Osteoblast (primary cell): ENCODE data around the gene TAF11L3. TPM values are rescaled to one million over a fixed set of nuclear protein-coding genes. Genes with fewer than 3 reads are reported as not detected.
"Not testable (repeated sequence)": the region's sequence is repeated elsewhere in the genome, so short reads cannot be mapped to it uniquely, and the experiment has no call there.

Experiments
- DNase-seq: peaks from one replicate; pipeline ENCODE4 v3.0.0; 2011; ENCODE audit warnings: low spot score, mixed read lengths; ENCODE audit not compliant: insufficient read length; ENCODE audit errors: missing footprints
- H2AFZ ChIP-seq: 2 replicates; pipeline ENCODE4 v1.6.0; 2011; ENCODE audit warnings: mild to moderate bottlenecking, low read length
- H3K27ac ChIP-seq: 2 replicates; pipeline ENCODE4 v1.5.1; 2011; ENCODE audit warnings: mild to moderate bottlenecking, low read depth, low read length, moderate library complexity
- H3K27me3 ChIP-seq: 2 replicates; pipeline ENCODE4 v1.6.0; 2012; ENCODE audit warnings: mild to moderate bottlenecking, control low read depth, inconsistent platforms, low read length, moderate library complexity; ENCODE audit not compliant: insufficient read depth
- H3K36me3 ChIP-seq: 2 replicates; pipeline ENCODE4 v1.5.1; 2011; ENCODE audit warnings: mild to moderate bottlenecking, low read length, control low read depth, moderate library complexity; ENCODE audit not compliant: insufficient read depth
- H3K4me1 ChIP-seq: 2 replicates; pipeline ENCODE4 v1.5.1; 2011; ENCODE audit warnings: mild to moderate bottlenecking, low read length, control low read depth, moderate library complexity; ENCODE audit not compliant: insufficient read depth
- H3K4me2 ChIP-seq: 2 replicates; pipeline ENCODE4 v1.6.0; 2011; ENCODE audit warnings: mild to moderate bottlenecking, low read length; ENCODE audit not compliant: insufficient read depth
- H3K4me3 ChIP-seq: fragments of 200-600 bp; sonication (generic); 3 replicates; pipeline ENCODE4 v1.5.1; 2012; ENCODE audit warnings: mild to moderate bottlenecking, low read length, inconsistent platforms; ENCODE audit not compliant: insufficient read depth
- H3K79me2 ChIP-seq: 2 replicates; pipeline ENCODE4 v1.6.0; 2012; ENCODE audit warnings: mild to moderate bottlenecking, low read length, control low read depth, inconsistent platforms; ENCODE audit not compliant: insufficient read depth
- H3K9me3 ChIP-seq: 2 replicates; pipeline ENCODE4 v1.5.1; 2011; ENCODE audit warnings: low read depth, low read length, control low read depth
- H4K20me1 ChIP-seq: 2 replicates; pipeline ENCODE4 v1.6.0; 2012; ENCODE audit warnings: mild to moderate bottlenecking, low read length, control low read depth; ENCODE audit not compliant: insufficient read depth
- total RNA-seq: library from RNA; depleted of rRNA; stranded (reverse); fragments of >200 nt; gene quantifications from 2 replicates; pipeline ENCODE4 v1.2.3, GENCODE V29; 2012
- TF ChIP-seq, protein P1 (sequence below): IDR thresholded peaks from 2 replicates; pipeline ENCODE4 v1.5.1; 2011; ENCODE audit warnings: mild to moderate bottlenecking, low read depth, low read length, moderate library complexity; ENCODE audit errors: extremely low read depth

The TAF11L3 gene
- total RNA-seq, 1 donor, result not detected

DNA sequence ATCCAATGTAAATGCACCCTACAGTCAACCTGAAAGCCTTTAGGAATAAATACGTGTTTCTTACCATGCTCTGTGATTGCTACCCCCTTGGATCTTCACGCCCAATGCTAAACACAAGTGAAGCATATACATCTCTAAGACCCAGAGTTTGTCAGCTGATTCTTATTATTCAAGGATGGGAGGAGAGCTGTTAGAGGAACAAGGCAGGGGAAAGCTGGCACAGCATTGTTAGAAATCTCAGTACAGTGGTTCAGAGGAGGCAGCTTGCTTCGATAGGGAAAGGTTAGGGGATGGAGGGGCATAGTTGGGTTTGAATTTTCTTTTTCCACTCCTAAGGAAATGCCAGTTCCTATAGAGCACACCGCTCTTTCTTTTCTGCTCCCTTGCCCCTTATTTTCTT lies 36.8 kb upstream of the TAF11L3 start:
- Histone ChIP-seq H3K79me2 (no peaks in the 10 kb centered on the region), H3K4me2 (no peak overlapping the region), H2AFZ (no peak overlapping the region), H3K9me3 (no peaks in the 10 kb centered on the region), H3K4me3 (no peak overlapping the region), H3K36me3 (no peaks in the 10 kb centered on the region), H4K20me1 (no peaks in the 10 kb centered on the region), H3K27ac (no peak overlapping the region), H3K27me3 (no peaks in the 10 kb centered on the region), H3K4me1 (no peaks in the 10 kb centered on the region)
- TF ChIP-seq, protein P1, sequence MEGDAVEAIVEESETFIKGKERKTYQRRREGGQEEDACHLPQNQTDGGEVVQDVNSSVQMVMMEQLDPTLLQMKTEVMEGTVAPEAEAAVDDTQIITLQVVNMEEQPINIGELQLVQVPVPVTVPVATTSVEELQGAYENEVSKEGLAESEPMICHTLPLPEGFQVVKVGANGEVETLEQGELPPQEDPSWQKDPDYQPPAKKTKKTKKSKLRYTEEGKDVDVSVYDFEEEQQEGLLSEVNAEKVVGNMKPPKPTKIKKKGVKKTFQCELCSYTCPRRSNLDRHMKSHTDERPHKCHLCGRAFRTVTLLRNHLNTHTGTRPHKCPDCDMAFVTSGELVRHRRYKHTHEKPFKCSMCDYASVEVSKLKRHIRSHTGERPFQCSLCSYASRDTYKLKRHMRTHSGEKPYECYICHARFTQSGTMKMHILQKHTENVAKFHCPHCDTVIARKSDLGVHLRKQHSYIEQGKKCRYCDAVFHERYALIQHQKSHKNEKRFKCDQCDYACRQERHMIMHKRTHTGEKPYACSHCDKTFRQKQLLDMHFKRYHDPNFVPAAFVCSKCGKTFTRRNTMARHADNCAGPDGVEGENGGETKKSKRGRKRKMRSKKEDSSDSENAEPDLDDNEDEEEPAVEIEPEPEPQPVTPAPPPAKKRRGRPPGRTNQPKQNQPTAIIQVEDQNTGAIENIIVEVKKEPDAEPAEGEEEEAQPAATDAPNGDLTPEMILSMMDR, result no peak
- DNase-seq, result no peak

GRCh38 chr5:17482790-17483189 lies 35.4 kb upstream of the TAF11L3 start:
- no peak overlapping the region for H3K4me3 ChIP-seq
- TF ChIP-seq, protein P1, result no peak

DNA sequence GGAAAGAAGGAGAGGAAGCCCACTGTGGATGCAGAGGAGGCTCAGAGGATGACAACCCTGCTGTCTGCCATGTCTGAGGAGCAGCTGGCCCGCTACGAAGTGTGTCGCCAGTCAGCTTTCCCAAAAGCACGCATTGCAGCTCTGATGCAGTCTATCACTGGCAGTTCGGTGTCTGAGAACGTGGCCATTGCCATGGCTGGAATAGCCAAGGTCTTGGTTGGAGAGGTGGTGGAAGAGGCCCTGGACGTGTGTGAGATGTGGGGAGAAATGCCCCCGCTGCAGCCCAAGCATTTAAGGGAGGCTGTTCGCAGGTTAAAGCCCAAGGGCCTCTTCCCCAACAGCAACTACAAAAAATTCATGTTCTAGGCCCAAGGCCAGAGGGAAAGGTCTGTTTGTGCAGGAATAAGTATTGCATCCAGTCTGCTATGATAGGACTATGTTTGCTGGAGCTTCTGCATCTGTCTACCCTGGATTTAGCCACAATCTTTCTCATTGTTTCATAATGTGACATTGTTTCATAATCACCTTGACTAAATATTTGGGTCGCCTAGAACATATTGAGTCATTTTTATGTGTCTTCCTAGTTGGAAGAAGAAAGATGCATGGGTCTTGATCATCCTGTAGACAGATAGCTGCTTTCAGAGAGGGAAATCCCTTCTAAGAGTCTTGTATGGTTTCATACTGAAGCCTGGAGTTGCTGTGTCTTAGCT lies 31.5 kb upstream of the TAF11L3 start:
- H3K4me2 ChIP-seq, H3K27me3 ChIP-seq, H3K27ac ChIP-seq, DNase-seq, H3K4me3 ChIP-seq, H2AFZ ChIP-seq, H3K79me2 ChIP-seq, H3K4me1 ChIP-seq, H3K36me3 ChIP-seq, H4K20me1 ChIP-seq, H3K9me3 ChIP-seq: not testable (repeated sequence)

More at GRCh38 chr5:17482790-17483189, 35.4 kb upstream of the TAF11L3 start:
- no peak for DNase-seq
- Histone ChIP-seq H2AFZ (no peak overlapping the region), H3K27ac (no peak overlapping the region), H3K4me1 (no peaks in the 10 kb centered on the region), H3K9me3 (no peaks in the 10 kb centered on the region), H4K20me1 (no peaks in the 10 kb centered on the region), H3K36me3 (no peaks in the 10 kb centered on the region), H3K79me2 (no peaks in the 10 kb centered on the region), H3K27me3 (no peaks in the 10 kb centered on the region), H3K4me2 (no peak overlapping the region)

GRCh38 chr5:17487174-17487512 lies 31.0 kb upstream of the TAF11L3 start:
- Histone ChIP-seq H3K27ac (no peak overlapping the region), H3K4me3 (no peak overlapping the region), H3K4me2 (no peak overlapping the region), H3K27me3 (no peaks in the 10 kb centered on the region), H3K79me2 (no peaks in the 10 kb centered on the region), H3K36me3 (no peaks in the 10 kb centered on the region), H2AFZ (no peak overlapping the region), H4K20me1 (no peaks in the 10 kb centered on the region), H3K4me1 (no peaks in the 10 kb centered on the region), H3K9me3 (no peaks in the 10 kb centered on the region)
- TF ChIP-seq, protein P1, result no peak
- no peak for DNase-seq

- H3K4me1 ChIP-seq, H2AFZ ChIP-seq, H3K4me2 ChIP-seq, H3K36me3 ChIP-seq, H3K9me3 ChIP-seq, H3K27ac ChIP-seq, H3K27me3 ChIP-seq, H3K79me2 ChIP-seq, H4K20me1 ChIP-seq, H3K4me3 ChIP-seq, DNase-seq: not testable (repeated sequence)
Observed at GRCh38 chr5:17491257-17491656, 26.9 kb upstream of the TAF11L3 start.
